Hepatocyte (in vitro differentiated cells): ENCODE results near the gene YIPF5. TPM values are rescaled to one million over a fixed set of nuclear protein-coding genes. Genes with fewer than 3 reads are reported as not detected.

Source experiments
- DNase-seq: peaks from one replicate; pipeline ENCODE4 v3.0.0-alpha.2; 2016; ENCODE audit warnings: low spot score
- H2AFZ ChIP-seq: fragments of 200-600 bp; sonication (generic); 2 replicates; pipeline ENCODE4 v1.6.0; 2016; ENCODE audit warnings: antibody characterized with exemption, mild to moderate bottlenecking
- H3K27ac ChIP-seq: fragments of 200-600 bp; sonication (generic); 2 replicates; pipeline ENCODE4 v1.5.1; 2016; ENCODE audit warnings: mild to moderate bottlenecking
- H3K27me3 ChIP-seq: fragments of 200-600 bp; sonication (generic); 2 replicates; pipeline ENCODE4 v1.6.1; 2016
- H3K36me3 ChIP-seq: fragments of 200-600 bp; sonication (generic); replicated peaks from 2 replicates; pipeline ENCODE4 v1.5.1; 2016; ENCODE audit warnings: low read depth; ENCODE audit not compliant: insufficient read depth
- H3K4me1 ChIP-seq: fragments of 200-600 bp; sonication (generic); 2 replicates; pipeline ENCODE4 v1.5.1; 2016; ENCODE audit warnings: mild to moderate bottlenecking, moderate library complexity; ENCODE audit not compliant: insufficient read depth
- H3K4me2 ChIP-seq: fragments of 200-600 bp; sonication (generic); 2 replicates; pipeline ENCODE4 v1.6.0; 2016
- H3K4me3 ChIP-seq: fragments of 200-600 bp; sonication (generic); 2 replicates; pipeline ENCODE4 v1.5.1; 2016; ENCODE audit warnings: mild to moderate bottlenecking
- H3K79me2 ChIP-seq: fragments of 200-600 bp; sonication (generic); 2 replicates; pipeline ENCODE4 v1.6.0; 2017; ENCODE audit warnings: mild to moderate bottlenecking
- H3K9me2 ChIP-seq: fragments of 200-600 bp; sonication (generic); replicated peaks from 2 replicates; pipeline ENCODE4 v1.6.0; 2017; ENCODE audit warnings: mild to moderate bottlenecking; ENCODE audit not compliant: insufficient read depth
- H3K9me3 ChIP-seq: fragments of 200-600 bp; sonication (generic); 2 replicates; pipeline ENCODE4 v1.5.1; 2016; ENCODE audit warnings: low read depth, mild to moderate bottlenecking
- H4K20me1 ChIP-seq: fragments of 200-600 bp; sonication (generic); 2 replicates; pipeline ENCODE4 v1.6.0; 2016; ENCODE audit warnings: mild to moderate bottlenecking; ENCODE audit not compliant: insufficient read depth, poor library complexity, severe bottlenecking
- EZH2 ChIP-seq: fragments of 200-600 bp; sonication (generic); IDR thresholded peaks from 2 replicates; pipeline ENCODE4 v1.6.1; 2016; ENCODE audit warnings: antibody characterized with exemption, mild to moderate bottlenecking, borderline replicate concordance
- EZH2phosphoT487 ChIP-seq: fragments of 200-600 bp; sonication (generic); IDR thresholded peaks from one replicate; pipeline ENCODE4 v1.6.1; 2018; ENCODE audit warnings: antibody characterized with exemption, mild to moderate bottlenecking, low read depth, moderate library complexity; ENCODE audit not compliant: unreplicated experiment, severe bottlenecking
- WGBS: methylation state at CpG from one replicate; pipeline ENCODE4 v1.1.6; 2016; ENCODE audit warnings: low lambda C conversion rate; ENCODE audit errors: missing lambda C conversion rate; 5-methylcytosine and 5-hydroxymethylcytosine counted together
- polyA plus RNA-seq: library from polyadenylated mRNA; unstranded; fragments of >200 nt; fragmentation: Nextera tagmentation; extraction: Ambion mirVana; gene quantifications from 2 replicates; pipeline ENCODE4 v1.2.1, GENCODE V29; 2016
- total RNA-seq: library from RNA; depleted of rRNA; stranded (reverse); fragments of >200 nt; gene quantifications from 2 replicates; pipeline ENCODE4 v1.2.3, GENCODE V29; 2014
- TF ChIP-seq, protein P1 (sequence below): fragments of 200-600 bp; sonication (generic); IDR thresholded peaks from 2 replicates; pipeline ENCODE4 v1.5.1; 2016; ENCODE audit warnings: antibody characterized with exemption, mild to moderate bottlenecking; ENCODE audit not compliant: poor library complexity

Gene YIPF5
- total and polyA plus RNA-seq, 2 experiments from 2014 or later: 82.3 to 119 TPM

DNA sequence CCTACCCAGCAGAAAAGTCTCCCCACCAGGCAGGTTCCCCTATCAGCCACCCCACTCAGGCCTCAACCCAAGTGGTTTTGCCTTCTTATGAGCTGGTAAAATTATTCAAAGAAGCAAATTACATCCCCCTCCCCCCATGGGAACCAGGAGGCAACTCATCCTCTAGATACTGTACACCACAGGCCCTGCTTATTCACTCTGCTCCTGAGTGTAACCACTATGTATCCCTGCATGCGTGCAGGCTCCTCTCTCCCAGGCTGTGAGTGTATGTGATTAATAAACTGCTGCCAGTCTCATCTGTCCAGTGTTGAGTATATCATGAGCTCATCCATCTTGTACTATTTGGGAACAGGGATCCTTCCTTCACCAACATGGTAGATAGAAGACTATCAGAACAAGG, 8.8 kb upstream of the YIPF5 start:
- Histone ChIP-seq H3K36me3 (no peaks in the 10 kb centered on the region), H2AFZ (no peak overlapping the region), H3K27me3 (no peaks in the 10 kb centered on the region), H3K4me2 (no peak overlapping the region), H3K9me3 (no peaks in the 10 kb centered on the region), H3K79me2 (no peaks in the 10 kb centered on the region), H3K27ac (no peak overlapping the region), H3K9me2 (no peaks in the 10 kb centered on the region), H3K4me3 (no peak overlapping the region), H4K20me1 (no peaks in the 10 kb centered on the region), H3K4me1 (no peaks in the 10 kb centered on the region)
- WGBS: 100% methylated on average over 1 of the region's 1 CpG
- TF ChIP-seq EZH2phosphoT487 (no peak), EZH2 (no peak)
- TF ChIP-seq, protein P1, sequence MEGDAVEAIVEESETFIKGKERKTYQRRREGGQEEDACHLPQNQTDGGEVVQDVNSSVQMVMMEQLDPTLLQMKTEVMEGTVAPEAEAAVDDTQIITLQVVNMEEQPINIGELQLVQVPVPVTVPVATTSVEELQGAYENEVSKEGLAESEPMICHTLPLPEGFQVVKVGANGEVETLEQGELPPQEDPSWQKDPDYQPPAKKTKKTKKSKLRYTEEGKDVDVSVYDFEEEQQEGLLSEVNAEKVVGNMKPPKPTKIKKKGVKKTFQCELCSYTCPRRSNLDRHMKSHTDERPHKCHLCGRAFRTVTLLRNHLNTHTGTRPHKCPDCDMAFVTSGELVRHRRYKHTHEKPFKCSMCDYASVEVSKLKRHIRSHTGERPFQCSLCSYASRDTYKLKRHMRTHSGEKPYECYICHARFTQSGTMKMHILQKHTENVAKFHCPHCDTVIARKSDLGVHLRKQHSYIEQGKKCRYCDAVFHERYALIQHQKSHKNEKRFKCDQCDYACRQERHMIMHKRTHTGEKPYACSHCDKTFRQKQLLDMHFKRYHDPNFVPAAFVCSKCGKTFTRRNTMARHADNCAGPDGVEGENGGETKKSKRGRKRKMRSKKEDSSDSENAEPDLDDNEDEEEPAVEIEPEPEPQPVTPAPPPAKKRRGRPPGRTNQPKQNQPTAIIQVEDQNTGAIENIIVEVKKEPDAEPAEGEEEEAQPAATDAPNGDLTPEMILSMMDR: no peak
- DNase-seq: no peak

DNA sequence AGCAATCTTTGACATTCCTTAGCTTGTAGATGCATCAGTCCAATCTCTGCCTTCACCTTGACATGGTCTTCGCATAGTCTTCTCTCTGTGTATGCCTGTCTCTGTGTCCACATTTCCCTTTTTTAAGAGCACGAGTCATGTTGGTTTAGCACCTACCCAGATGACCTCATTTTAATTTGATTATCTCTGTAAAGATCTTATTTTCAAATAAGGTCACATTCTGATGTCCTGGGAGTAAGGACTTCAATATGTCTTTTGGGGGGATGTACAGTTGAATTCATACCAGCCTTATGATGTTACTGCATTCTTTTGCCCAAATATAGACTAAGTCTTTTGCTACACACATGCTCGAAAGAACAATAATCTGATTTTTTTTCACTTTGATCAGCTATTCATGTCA, 7.1 kb upstream of the YIPF5 start:
- 86% methylated on average over 3 of the region's 3 CpGs for WGBS
- no peak for DNase-seq
- Histone ChIP-seq H3K27ac (no peak overlapping the region), H3K9me3 (no peaks in the 10 kb centered on the region), H3K4me2 (no peak overlapping the region), H3K79me2 (no peaks in the 10 kb centered on the region), H3K9me2 (no peaks in the 10 kb centered on the region), H3K4me1 (no peaks in the 10 kb centered on the region), H3K27me3 (no peaks in the 10 kb centered on the region), H4K20me1 (no peaks in the 10 kb centered on the region), H3K36me3 (no peaks in the 10 kb centered on the region), H3K4me3 (no peak overlapping the region), H2AFZ (no peak overlapping the region)
- TF ChIP-seq EZH2phosphoT487 (no peak), EZH2 (no peak)
- TF ChIP-seq, protein P1: no peak

DNA sequence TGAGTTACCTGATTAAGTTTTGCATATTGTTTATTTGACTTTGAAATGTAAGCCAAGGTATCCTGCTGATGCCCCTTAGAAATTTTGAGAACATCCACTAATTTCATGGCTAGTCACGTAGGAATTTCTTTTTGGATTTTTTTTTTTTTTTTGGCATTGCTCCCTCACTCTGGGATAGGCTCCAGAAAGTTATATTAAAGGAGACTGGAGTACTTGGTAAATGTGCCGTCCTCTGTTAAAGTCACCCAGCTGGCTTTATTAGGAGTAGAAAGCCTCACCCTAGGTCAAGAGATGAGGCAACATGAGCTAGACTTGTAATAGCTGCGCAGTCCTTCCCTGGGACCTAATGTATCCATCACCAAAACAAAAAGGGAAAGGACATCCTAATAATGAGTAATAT, 3.3 kb upstream of the YIPF5 start:
- Histone ChIP-seq H2AFZ (no peak overlapping the region), H3K27ac (no peak overlapping the region), H3K4me1 (peaks cover 4% of the 10 kb centered on the region), H3K27me3 (no peaks in the 10 kb centered on the region), H3K79me2 (peaks cover 14% of the 10 kb centered on the region), H4K20me1 (no peaks in the 10 kb centered on the region), H3K36me3 (no peaks in the 10 kb centered on the region), H3K4me3 (no peak overlapping the region), H3K4me2 (no peak overlapping the region), H3K9me2 (no peaks in the 10 kb centered on the region), H3K9me3 (no peaks in the 10 kb centered on the region)
- 80% methylated on average over 3 of the region's 3 CpGs for WGBS
- no peak for DNase-seq
- TF ChIP-seq, protein P1: no peak
- TF ChIP-seq EZH2phosphoT487: no peak
- no peak for TF ChIP-seq EZH2

DNA sequence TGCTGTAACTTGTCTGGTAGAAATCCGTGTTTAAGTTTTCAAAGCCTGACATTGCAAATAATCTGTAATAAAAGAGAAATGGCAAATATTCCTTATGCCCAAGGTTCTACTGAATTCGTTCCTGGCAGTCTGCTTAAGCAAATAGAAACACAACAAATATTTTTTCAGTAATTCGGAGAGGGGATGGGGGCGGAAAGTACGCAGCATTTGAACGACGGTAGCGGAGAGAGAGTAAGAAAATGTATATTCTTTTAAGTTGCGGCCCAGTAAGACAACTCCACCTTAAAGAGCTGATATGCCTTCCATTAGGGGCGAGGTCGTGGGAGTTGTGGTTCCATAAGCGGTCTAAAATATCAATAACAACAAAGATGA, 569 bp downstream of the YIPF5 start:
- 6% methylated on average over 12 of the region's 12 CpGs for WGBS
- H4K20me1 ChIP-seq: no peaks in the 10 kb centered on the region
- no peaks in the 10 kb centered on the region for H3K9me3 ChIP-seq
- H2AFZ ChIP-seq: peak overlapping the region; percentile 56
- peaks cover 10% of the 10 kb centered on the region for H3K4me1 ChIP-seq
- H3K79me2 ChIP-seq: peaks cover 49% of the 10 kb centered on the region
- H3K27me3 ChIP-seq: no peaks in the 10 kb centered on the region
- peak overlapping the region; percentile 84 for H3K4me2 ChIP-seq
- TF ChIP-seq EZH2: no peak
- TF ChIP-seq, protein P1: no peak
- TF ChIP-seq EZH2phosphoT487: no peak
- H3K36me3 ChIP-seq: no peaks in the 10 kb centered on the region
- DNase-seq: no peak
- peak overlapping the region; percentile 34 for H3K4me3 ChIP-seq
- no peaks in the 10 kb centered on the region for H3K9me2 ChIP-seq
- peak overlapping the region; percentile 86 for H3K27ac ChIP-seq
